ENCODE results near the gene PBOV1.

The PBOV1 gene

DNA sequence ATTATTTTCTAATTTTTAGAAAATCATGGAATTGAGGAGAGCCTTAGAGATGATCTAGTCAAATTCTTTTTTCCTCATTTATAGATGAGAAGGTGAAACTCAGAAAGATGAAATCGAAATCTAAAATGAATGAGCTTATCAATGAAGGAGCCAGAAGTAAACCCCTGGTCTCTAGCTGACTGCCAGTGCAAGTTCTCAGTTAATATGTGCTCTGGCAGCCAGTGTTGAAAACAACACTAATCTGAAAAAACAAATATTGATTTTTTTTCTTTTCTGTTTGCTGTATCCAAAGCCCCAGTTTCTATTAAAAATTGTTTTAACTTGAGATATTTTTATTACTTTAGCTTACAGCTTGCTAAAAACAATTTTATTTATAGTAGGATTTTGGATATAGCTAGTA lies 21.5 kb upstream of the PBOV1 start:
- DNase-seq (ENCODE audit: low read depth), result no peak
- no peak overlapping the region for H3K4me3 ChIP-seq (ENCODE audit: low read depth, low read length)
- TF ChIP-seq CTCF (IDR thresholded peaks at IDR 0.05; ENCODE audit: low read depth, low read length, missing control alignments), result no peak

- no peak overlapping the region for H3K4me3 ChIP-seq (ENCODE audit: low read depth, low read length)
- TF ChIP-seq CTCF (IDR thresholded peaks at IDR 0.05; ENCODE audit: low read depth, low read length, missing control alignments), result no peak
- DNase-seq (ENCODE audit: low read depth), result no peak
These were observed 20.1 kb upstream of the PBOV1 start for GRCh38 chr6:138238368-138238767.

DNA sequence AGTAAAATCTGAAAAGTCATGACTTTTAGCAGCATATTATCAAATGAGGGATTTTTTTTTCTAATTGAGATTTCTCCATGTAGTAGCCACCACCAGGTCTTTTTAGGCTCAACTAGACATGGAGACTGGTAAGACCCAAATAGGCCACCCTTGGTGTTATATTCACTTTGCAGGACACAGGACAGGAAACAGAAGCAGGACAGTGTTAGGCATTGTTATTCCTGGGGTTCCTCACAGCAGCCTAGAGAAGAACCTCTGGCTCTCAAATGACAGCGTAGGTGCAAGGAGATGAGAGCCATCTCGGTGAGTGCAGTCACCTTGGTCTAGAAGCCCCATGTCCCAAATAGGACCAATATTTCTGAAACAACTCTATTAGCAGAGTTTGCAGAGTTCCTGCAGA lies 19.2 kb upstream of the PBOV1 start:
- DNase-seq (ENCODE audit: low read depth), result no peak
- no peak for TF ChIP-seq CTCF (IDR thresholded peaks at IDR 0.05; ENCODE audit: low read depth, low read length, missing control alignments)
- H3K4me3 ChIP-seq (ENCODE audit: low read depth, low read length), result no peak overlapping the region

- no peak for TF ChIP-seq CTCF (IDR thresholded peaks at IDR 0.05; ENCODE audit: low read depth, low read length, missing control alignments)
- DNase-seq (ENCODE audit: low read depth), result no peak
- H3K4me3 ChIP-seq (ENCODE audit: low read depth, low read length), result no peak overlapping the region
These were observed 17.4 kb upstream of the PBOV1 start for GRCh38 chr6:138235693-138236092.

- H3K4me3 ChIP-seq (ENCODE audit: low read depth, low read length), result no peak overlapping the region
- no peak for TF ChIP-seq CTCF (IDR thresholded peaks at IDR 0.05; ENCODE audit: low read depth, low read length, missing control alignments)
- DNase-seq (ENCODE audit: low read depth), result no peak
These were observed 16.9 kb upstream of the PBOV1 start for GRCh38 chr6:138235205-138235604.

DNA sequence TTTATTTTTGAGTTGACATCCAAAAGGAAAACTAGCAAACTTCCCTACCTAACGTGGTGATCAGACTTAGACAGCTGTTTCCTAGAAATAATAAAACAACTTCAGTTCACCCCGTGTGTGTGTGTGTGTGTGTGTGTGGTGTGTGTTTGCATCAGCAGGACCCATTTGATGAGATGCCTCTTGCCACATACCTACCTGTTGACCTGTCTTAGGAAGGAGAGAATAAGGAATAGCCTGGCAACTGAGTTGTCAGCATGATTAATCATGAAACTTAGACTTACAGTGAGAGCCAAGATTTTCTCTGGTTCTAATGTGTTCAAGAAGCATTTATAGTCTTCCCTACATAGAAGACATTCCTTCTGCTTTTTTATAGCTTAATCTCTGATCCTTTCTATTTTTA lies 16.1 kb upstream of the PBOV1 start:
- no peak for TF ChIP-seq CTCF (IDR thresholded peaks at IDR 0.05; ENCODE audit: low read depth, low read length, missing control alignments)
- H3K4me3 ChIP-seq (ENCODE audit: low read depth, low read length), result no peak overlapping the region
- no peak for DNase-seq (ENCODE audit: low read depth)

DNA sequence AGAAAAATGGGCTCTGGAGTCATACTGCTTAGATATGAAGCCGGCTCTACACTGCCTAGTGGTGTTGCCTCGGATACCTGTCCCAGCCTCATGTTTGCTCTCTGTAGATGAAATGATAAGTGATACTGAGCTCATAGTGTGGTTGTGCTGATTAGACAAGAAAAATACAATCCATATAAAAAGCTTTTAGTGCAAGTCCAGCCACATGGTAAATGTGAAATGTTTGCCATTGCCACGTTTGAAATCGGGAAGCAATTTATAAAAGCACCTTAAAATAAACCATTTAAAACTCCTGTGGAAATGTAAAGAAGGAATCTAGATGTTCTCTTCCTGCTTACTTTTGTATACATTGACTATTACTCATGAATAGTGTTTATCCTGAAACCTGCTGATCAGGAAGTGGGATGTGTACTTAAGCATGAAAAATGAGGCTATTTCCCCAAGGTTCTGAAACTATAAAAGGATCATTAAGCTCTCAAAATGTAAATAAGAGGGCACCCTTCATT lies 13.1 kb upstream of the PBOV1 start:
- TF ChIP-seq CTCF (IDR thresholded peaks at IDR 0.05; ENCODE audit: low read depth, low read length, missing control alignments), result no peak
- no peak for DNase-seq (ENCODE audit: low read depth)

More for the DNA sequence above, 13.1 kb upstream of the PBOV1 start:
- H3K4me3 ChIP-seq (ENCODE audit: low read depth, low read length), result no peak overlapping the region
